Small intestine (tissue), 7 donors: ENCODE data around the gene RHOF. TPM values are rescaled to one million over a fixed set of nuclear protein-coding genes. Genes with fewer than 3 reads are reported as not detected.

Experiments used
- DNase-seq, 2 donors: peaks; one replicate each; pipeline versions ENCODE4 v3.0.0 to v3.0.0-alpha.2; 2013
- FAIRE-seq: peaks from 2 replicates; lab custom pipeline; 2012; peaks lifted over from hg19 to GRCh38; lab: Jason Lieb, UNC
- H3K27ac ChIP-seq, 3 donors: one replicate each; pipeline ENCODE4 v1.5.1; 2013; ENCODE audit warnings: low read length in 2 of 3, mild to moderate bottlenecking in 2 of 3, control low read depth in 1 of 3, inconsistent platforms in 1 of 3, low read depth in 1 of 3, moderate library complexity in 1 of 3
- H3K27me3 ChIP-seq, 3 donors: one replicate each; pipeline ENCODE4 v1.6.1; 2013; ENCODE audit warnings: low read length in 3 of 3, inconsistent platforms in 1 of 3; ENCODE audit not compliant: control insufficient read depth in 3 of 3, insufficient read depth in 3 of 3
- H3K36me3 ChIP-seq, 3 donors: one replicate each; pipeline ENCODE4 v1.6.1; 2013; ENCODE audit warnings: low read length in 3 of 3, inconsistent platforms in 1 of 3, low read depth in 1 of 3, mild to moderate bottlenecking in 1 of 3, moderate library complexity in 1 of 3; ENCODE audit not compliant: control insufficient read depth in 3 of 3, insufficient read depth in 2 of 3
- H3K4me1 ChIP-seq, 3 donors: one replicate each; pipeline ENCODE4 v1.6.1; 2013; ENCODE audit warnings: low read length in 2 of 3, inconsistent platforms in 1 of 3, low read depth in 1 of 3, mild to moderate bottlenecking in 1 of 3, moderate library complexity in 1 of 3; ENCODE audit not compliant: control insufficient read depth in 3 of 3, insufficient read depth in 2 of 3
- H3K4me3 ChIP-seq, 3 donors: one replicate each; pipeline ENCODE4 v1.5.1; 2013; ENCODE audit warnings: low read length in 3 of 3, control low read depth in 1 of 3, inconsistent platforms in 1 of 3, low read depth in 1 of 3, mild to moderate bottlenecking in 1 of 3, moderate library complexity in 1 of 3
- H3K9me3 ChIP-seq, 2 donors: one replicate each; pipeline ENCODE4 v1.6.1; 2013; ENCODE audit warnings: low read depth in 1 of 2, low read length in 1 of 2; ENCODE audit not compliant: control insufficient read depth in 2 of 2, insufficient read depth in 1 of 2
- WGBS, 3 donors: extraction: QIAGEN DNeasy Blood & Tissue Kit; methylation state at CpG; one replicate each; pipeline ENCODE4 v1.1.7; 2013; 5-methylcytosine and 5-hydroxymethylcytosine counted together
- polyA plus RNA-seq, 4 donors: library from polyadenylated mRNA; stranded (reverse) in 3 of 4; unstranded in 1 of 4; fragments of 200-250 nt in 3 of 4; fragments of 120-200 nt in 1 of 4; gene quantifications; one replicate each; pipeline versions ENCODE4 v1.2.1 to v1.2.3, GENCODE V29; 2013
- donor health status: healthy with polysubstance abuse.
- donor health status: control.
- donor health status: control.
- donor health status: Bipolar disorder and iron deficiency.
- donor health status: healthy.

Gene RHOF
- polyA plus RNA-seq, 4 donors: 13.3 to 75.9 (median 43.6) TPM

DNA sequence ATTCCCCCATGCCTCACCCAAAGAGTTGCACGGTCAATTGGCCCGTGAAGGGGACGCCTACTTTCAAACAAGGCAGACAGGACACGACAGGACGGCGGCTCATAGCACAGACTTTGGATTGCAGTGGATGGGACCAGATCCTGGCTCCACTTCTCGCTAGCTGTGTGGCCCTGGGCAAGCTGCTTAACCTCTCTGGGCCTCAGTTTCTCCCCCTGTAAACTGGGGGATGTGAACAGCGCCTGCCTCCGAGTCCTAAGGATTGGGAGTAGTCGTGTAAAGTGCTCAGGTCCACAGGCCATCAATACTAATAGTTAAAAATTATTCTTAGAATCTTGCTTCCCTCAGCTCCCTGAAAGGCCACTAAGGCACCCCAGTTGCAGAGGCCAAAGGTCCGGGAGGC is 13.1 kb downstream of the RHOF start:
- H3K9me3 ChIP-seq: no peaks in the 10 kb centered on the region
- H3K27me3 ChIP-seq: no peaks in the 10 kb centered on the region
- peaks cover 0 to 26% (median 0%) of the 10 kb centered on the region in 3 donors for H3K4me1 ChIP-seq
- DNase-seq (no peak), FAIRE-seq (no peak)
- 86 to 94% (median 92%) methylated on average over 11 of the region's 11 CpGs for WGBS, 3 donors
- H3K27ac ChIP-seq: no peak overlapping the region
- H3K4me3 ChIP-seq: no peak overlapping the region
- H3K36me3 ChIP-seq: peaks cover 3 to 72% (median 10%) of the 10 kb centered on the region in 3 donors

DNA sequence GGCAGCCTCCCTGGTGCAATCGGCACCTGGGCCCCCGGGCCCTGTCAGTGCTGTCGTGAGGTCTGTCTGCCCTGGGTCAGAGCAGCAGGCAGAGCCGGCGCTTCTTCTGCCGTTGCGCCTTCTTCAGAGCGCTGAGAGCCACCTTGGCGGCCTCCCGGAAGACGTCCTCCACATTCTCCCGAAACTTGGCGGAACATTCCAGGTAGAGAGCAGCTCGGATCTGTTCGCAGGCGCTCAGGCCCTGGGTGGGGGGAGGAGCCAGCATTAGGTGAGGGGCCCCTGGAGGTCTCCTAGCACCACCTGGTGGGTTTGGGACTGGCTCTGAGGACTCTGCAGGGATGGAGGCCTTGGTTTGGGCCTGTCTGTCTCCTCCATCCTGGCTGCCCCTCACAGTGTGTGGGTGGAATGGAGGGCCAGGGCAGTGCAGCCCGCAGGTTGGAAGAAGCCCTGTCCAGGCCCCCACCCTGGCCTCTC is 14.0 kb downstream of the RHOF start:
- 93 to 95% (median 95%) methylated on average over 16 to 17 of the region's 17 CpGs for WGBS, 3 donors
- H3K27me3 ChIP-seq: no peaks in the 10 kb centered on the region
- no peak overlapping the region for H3K4me3 ChIP-seq
- peaks cover 0 to 20% (median 0%) of the 10 kb centered on the region in 3 donors for H3K4me1 ChIP-seq
- no peak for DNase-seq
- H3K36me3 ChIP-seq: peaks cover 3 to 75% (median 10%) of the 10 kb centered on the region in 3 donors
- H3K27ac ChIP-seq: no peak overlapping the region
- no peak for FAIRE-seq
- no peaks in the 10 kb centered on the region for H3K9me3 ChIP-seq

DNA sequence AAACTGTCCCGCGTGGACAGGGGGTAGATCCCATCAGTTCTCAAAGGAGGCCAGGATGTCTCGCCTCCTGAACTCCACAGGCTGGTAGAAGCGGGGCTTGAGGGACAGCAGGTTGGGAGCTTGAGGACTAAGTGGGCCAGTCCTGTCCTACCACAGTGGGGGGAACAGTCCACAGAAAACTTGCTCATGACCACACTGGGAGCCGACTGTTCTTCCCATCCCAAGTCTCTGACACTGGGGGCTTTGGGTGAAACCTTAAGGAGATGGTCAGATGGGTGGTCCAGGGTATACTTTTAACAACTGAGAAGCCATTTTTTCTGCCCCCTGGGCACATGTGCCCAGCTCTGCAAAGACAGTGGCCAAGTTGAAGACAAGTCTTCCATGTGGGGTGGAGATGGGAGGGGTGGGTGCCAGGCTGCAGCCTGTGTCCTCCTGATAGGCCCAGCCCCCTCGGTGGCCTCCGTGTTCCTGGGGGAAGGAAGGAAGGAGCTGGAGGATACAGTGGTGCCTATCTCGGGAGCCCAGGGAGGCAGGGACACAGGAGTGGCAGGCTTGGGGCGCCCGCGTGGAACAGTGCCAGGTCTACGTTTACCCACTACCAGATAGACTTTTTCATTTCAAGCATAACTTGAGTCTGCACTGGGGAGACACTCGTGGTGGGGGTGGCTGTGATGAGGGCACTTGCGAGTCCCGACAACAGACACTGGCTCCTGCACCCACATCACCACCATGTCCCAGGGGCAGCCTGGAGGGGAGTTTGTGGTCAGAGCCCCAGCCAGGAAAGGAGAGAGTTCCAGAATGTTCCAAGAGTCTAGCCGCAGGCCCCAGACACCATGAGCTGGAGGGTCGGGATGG is 14.7 kb downstream of the RHOF start:
- Histone ChIP-seq H3K9me3 (no peaks in the 10 kb centered on the region), H3K4me3 (no peak overlapping the region), H3K4me1 (peaks cover 0 to 18% (median 0%) of the 10 kb centered on the region in 3 donors), H3K27ac (no peak overlapping the region), H3K27me3 (no peaks in the 10 kb centered on the region), H3K36me3 (peaks cover 3 to 72% (median 10%) of the 10 kb centered on the region in 3 donors)
- DNase-seq (no peak), FAIRE-seq (no peak)
- WGBS, 3 donors: 62 to 81% (median 68%) methylated on average over 15 to 17 of the region's 17 CpGs

DNA sequence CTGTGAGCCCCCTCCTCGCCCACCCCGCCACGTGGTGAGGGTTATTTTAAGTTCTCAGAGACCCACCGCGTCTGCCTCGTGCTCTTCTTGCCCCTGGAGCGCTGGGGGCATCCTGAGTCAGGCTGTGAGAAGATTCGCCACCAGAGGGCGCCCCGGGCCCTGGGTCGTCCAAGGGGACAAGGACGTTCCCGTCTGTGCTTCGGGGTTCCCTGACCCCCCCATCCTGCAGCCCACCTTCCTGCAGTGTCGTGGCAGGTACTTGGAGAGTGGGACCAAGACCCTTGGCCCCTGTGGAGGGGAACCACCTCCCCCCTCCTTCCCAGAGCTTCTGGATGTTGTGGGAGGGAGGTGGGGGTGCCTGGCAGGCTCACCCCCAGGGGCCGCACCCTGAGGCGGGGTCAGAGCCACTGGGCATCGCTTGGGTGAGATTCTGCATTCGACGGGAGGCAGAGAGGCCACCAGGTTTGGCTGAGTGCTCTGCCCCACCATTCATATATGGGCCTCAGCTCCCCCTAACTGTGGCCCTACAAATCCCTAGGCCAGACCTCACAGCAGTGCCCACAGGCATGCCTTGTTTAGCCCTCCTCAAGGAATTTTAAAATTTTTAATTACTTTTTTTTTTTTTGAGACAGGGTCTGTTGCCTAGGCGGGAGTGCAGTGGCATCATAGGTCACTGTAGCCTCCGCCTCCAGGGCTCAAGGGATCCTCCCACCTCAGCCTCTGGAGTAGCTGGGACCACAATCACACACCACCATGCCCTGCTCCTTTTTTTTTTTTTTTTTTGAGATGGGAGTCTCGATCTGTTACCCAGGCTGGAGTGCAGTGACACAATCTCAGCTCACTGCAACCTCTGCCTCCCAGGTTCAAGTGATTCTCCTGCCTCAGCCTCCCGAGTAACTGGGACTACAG is 17.0 kb downstream of the RHOF start:
- peak overlapping the region in 1 of 3 donors; percentile 17 for H3K27ac ChIP-seq
- H3K4me1 ChIP-seq: peaks cover 0 to 20% (median 0%) of the 10 kb centered on the region in 3 donors
- FAIRE-seq: no peak
- no peaks in the 10 kb centered on the region for H3K27me3 ChIP-seq
- no peaks in the 10 kb centered on the region for H3K9me3 ChIP-seq
- WGBS, 3 donors: 20 to 25% (median 22%) methylated on average over 18 to 24 of the region's 24 CpGs
- no peak overlapping the region for H3K4me3 ChIP-seq
- peak; percentile 79 to 87 for DNase-seq
- peaks cover 3 to 67% (median 10%) of the 10 kb centered on the region in 3 donors for H3K36me3 ChIP-seq

DNA sequence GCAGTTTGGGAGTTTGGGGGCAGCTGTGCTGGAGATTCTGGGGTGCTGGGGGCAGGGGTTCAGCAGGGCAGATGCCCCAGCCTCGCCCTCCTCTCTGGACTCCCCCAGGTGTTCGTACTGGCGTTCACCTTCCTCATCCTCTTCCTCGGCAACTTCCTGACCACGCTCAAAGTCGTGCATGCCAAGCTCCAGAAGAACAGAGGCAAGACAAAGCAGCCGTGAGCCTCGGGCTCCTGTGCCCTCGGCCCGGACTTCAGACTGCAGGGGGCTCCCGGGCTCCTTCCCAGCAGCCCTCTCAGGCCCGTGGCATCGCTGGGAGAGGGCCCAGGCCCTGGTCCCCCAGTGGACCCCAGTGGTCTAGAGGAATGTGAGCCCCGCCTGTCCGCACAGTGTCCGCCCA is 18.0 kb downstream of the RHOF start:
- FAIRE-seq (no peak), DNase-seq (no peak)
- H3K4me3 ChIP-seq: no peak overlapping the region
- peaks cover 0 to 29% (median 0%) of the 10 kb centered on the region in 3 donors for H3K4me1 ChIP-seq
- no peak overlapping the region for H3K27ac ChIP-seq
- 81 to 88% (median 85%) methylated on average over 13 to 16 of the region's 16 CpGs for WGBS, 3 donors
- no peaks in the 10 kb centered on the region for H3K27me3 ChIP-seq
- H3K9me3 ChIP-seq: no peaks in the 10 kb centered on the region
- H3K36me3 ChIP-seq: peaks cover under 1 to 61% (median 7%) of the 10 kb centered on the region in 3 donors

DNA sequence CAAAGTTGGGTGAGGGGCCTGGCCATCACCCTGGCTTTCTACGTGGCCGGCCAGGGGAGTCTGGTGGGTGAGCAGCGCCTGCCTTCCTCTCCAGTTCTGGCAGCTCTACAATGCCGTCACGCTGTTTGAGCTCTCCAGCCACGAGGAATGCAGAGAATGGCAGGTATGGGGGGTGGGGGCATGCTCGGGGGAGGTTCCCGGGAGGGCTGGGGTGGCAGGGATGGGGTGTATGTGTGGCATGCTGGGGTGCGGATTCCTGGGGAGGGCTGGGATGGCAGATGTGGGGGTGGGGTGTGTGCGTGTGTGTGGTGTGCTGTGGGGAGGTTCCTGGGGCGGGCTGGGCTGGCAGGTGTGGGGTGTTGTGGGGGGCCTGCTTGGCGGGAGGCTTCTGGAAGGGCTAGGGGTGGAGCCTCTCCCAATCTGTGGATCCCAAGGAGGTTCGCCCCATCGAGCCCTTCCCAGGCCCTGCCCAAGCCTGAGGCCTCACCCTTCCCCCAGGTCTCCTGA is 18.5 kb downstream of the RHOF start:
- H3K4me1 ChIP-seq: peaks cover 0 to 34% (median 3%) of the 10 kb centered on the region in 3 donors
- H3K4me3 ChIP-seq: no peak overlapping the region
- DNase-seq: no peak
- H3K36me3 ChIP-seq: peaks cover 0 to 59% (median 3%) of the 10 kb centered on the region in 3 donors
- no peaks in the 10 kb centered on the region for H3K27me3 ChIP-seq
- FAIRE-seq: no peak
- H3K27ac ChIP-seq: no peak overlapping the region
- 87 to 90% (median 88%) methylated on average over 14 of the region's 14 CpGs for WGBS, 3 donors
- H3K9me3 ChIP-seq: no peaks in the 10 kb centered on the region

DNA sequence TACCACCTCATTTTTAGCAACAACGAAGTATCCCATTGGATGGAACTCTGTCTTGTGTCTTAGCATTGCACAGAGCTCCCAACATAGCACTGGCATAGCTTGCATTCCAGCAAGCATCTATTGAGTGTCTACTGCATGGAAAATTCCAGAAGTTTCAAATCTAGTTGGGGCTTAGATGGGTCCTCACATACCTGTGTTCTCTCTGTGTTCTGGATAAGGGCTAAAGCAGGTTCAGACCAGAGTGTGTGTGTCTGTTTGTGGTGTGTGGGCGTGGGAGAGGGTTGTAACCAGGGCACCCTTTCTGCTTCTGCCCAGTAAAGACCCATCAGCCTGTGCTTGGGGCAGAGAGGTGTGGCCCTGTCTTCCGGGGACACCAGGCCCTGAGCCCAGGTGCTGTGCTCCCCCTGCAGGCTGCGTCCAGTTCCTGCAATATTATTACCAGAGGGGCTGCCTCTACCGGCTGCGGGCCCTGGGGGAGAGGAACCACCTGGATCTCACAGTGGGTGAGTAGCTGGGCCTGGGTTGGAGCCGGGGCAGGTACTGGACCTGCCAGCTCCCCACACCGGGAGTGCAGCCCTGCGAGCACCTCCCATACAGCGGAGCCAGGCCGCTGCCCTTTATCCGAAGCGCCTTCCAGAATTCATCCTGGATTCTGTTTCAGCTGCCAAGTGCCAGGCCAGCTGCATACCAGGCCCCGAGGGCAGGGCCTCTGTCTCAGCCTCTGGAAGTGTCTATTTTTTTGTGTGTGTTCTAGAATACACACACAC is 20.3 kb downstream of the RHOF start:
- no peak overlapping the region for H3K4me3 ChIP-seq
- H3K9me3 ChIP-seq: no peaks in the 10 kb centered on the region
- DNase-seq: peak; percentile 83 to 86
- no peak for FAIRE-seq
- WGBS, 3 donors: 27 to 44% (median 32%) methylated on average over 14 of the region's 14 CpGs
- no peaks in the 10 kb centered on the region for H3K27me3 ChIP-seq
- H3K4me1 ChIP-seq: peaks cover 0 to 43% (median 3%) of the 10 kb centered on the region in 3 donors
- H3K36me3 ChIP-seq: peaks cover 0 to 46% (median 0%) of the 10 kb centered on the region in 3 donors
- peak overlapping the region in 1 of 3 donors; percentile 24 for H3K27ac ChIP-seq
